HCT116 (cell line): ENCODE measurements around the gene EHD4. TPM values are rescaled to one million over a fixed set of nuclear protein-coding genes. Genes with fewer than 3 reads are reported as not detected.

Experiments
- ATAC-seq: fragments of 200-7000 bp; cut with Tn5 transposase; 2 replicates; pipeline ENCODE4 v1.9.1; 2020; ENCODE audit warnings: mild to moderate bottlenecking, moderate library complexity
- BruUV-seq: library from RNA; stranded (reverse); fragments of 400-500 nt; replicated peaks from 2 replicates; lab custom pipeline; 2021; lab: Mats Ljungman, UMichigan
- CTCF ChIA-PET: fragments of 300-600 bp; sonication (Branson Sonifier 250); formaldehyde crosslinking; loops from one replicate; lab custom pipeline; 2021; ENCODE audit warnings: antibody characterized with exemption; lab: Charles Lee
- POLR2A ChIA-PET: fragments of 300-600, 350-600 bp; sonication (Branson Sonifier 250); formaldehyde crosslinking; loops from one replicate; lab custom pipeline; 2021; ENCODE audit warnings: antibody characterized with exemption; lab: Charles Lee
- RAD21 ChIA-PET, 2 experiments: fragments of 300-600 bp; sonication (Branson Sonifier 250); formaldehyde crosslinking; loops; one replicate each; lab custom pipeline; 2023; ENCODE audit warnings: low total read pairs in 2 of 2; ENCODE audit not compliant: uncharacterized antibody in 2 of 2, unreplicated experiment in 2 of 2, low non-redundant PET in 1 of 2; lab: Charles Lee
- DNase-seq: peaks from one replicate; pipeline ENCODE4 v3.0.0-alpha.2; 2010; ENCODE audit warnings: low read depth, low spot score
- H2AFZ ChIP-seq: fragments of 200-600 bp; shearing (Covaris generic), sonication (generic); 2 replicates; pipeline ENCODE4 v1.6.1; 2017; ENCODE audit warnings: low read depth, mixed run types, mixed read lengths, antibody characterized with exemption, low read length; ENCODE audit not compliant: poor library complexity, severe bottlenecking
- H3K27ac ChIP-seq: 2 replicates; pipeline ENCODE4 v1.5.1; 2012; ENCODE audit warnings: low read depth, low read length
- H3K27me3 ChIP-seq: fragments of 200-600 bp; sonication (generic); 2 replicates; pipeline ENCODE4 v1.6.1; 2016; ENCODE audit warnings: mixed run types, low read length, mixed read lengths; ENCODE audit not compliant: insufficient read depth
- H3K36me3 ChIP-seq, 2 experiments: fragments of 200-500 bp in 1 of 2; fragments of 200-600 bp in 1 of 2; sonication (Bioruptor generic) in 1 of 2; sonication (generic) in 1 of 2; 2 replicates each; pipeline versions ENCODE4 v1.5.1 to v1.6.1; 2014 to 2016; ENCODE audit warnings: low read length in 2 of 2, inconsistent platforms in 1 of 2, mixed read lengths in 1 of 2, mixed run types in 1 of 2; ENCODE audit not compliant: insufficient read depth in 2 of 2, control insufficient read depth in 1 of 2
- H3K4me1 ChIP-seq, 2 experiments: fragments of 200-600 bp in 1 of 2; sonication (generic) in 1 of 2; 2 replicates each; pipeline versions ENCODE4 v1.5.1 to v1.6.1; 2012 to 2017; ENCODE audit warnings: low read length in 2 of 2, inconsistent platforms in 1 of 2, mild to moderate bottlenecking in 1 of 2, mixed read lengths in 1 of 2, mixed run types in 1 of 2, moderate library complexity in 1 of 2; ENCODE audit not compliant: insufficient read depth in 2 of 2, control insufficient read depth in 1 of 2
- H3K4me2 ChIP-seq: fragments of 200-600 bp; sonication (generic); 2 replicates; pipeline ENCODE4 v1.6.1; 2017; ENCODE audit warnings: mixed run types, low read length, mixed read lengths
- H3K4me3 ChIP-seq, 2 experiments: fragments of 200-600 bp in 1 of 2; sonication (generic) in 1 of 2; replicated peaks in 1 of 2; 2 replicates each; pipeline ENCODE4 v1.5.1; 2011 to 2016; ENCODE audit warnings: low read length in 2 of 2, control low read depth in 1 of 2, low read depth in 1 of 2, mild to moderate bottlenecking in 1 of 2, mixed read lengths in 1 of 2, mixed run types in 1 of 2
- H3K79me2 ChIP-seq: fragments of 200-600 bp; sonication (generic); 2 replicates; pipeline ENCODE4 v1.6.1; 2017; ENCODE audit warnings: mild to moderate bottlenecking, mixed run types, low read length, moderate library complexity, mixed read lengths; ENCODE audit not compliant: insufficient read depth
- H3K9ac ChIP-seq: fragments of 200-600 bp; sonication (generic); 2 replicates; pipeline ENCODE4 v1.6.1; 2016; ENCODE audit warnings: low read length, mixed read lengths
- H3K9me2 ChIP-seq: fragments of 200-600 bp; sonication (generic), shearing (Covaris generic); 2 replicates; pipeline ENCODE4 v1.6.1; 2017; ENCODE audit warnings: mixed run types, mild to moderate bottlenecking, moderate library complexity; ENCODE audit not compliant: insufficient read depth
- H3K9me3 ChIP-seq, 2 experiments: fragments of 200-500 bp in 1 of 2; fragments of 200-600 bp in 1 of 2; sonication (Bioruptor generic) in 1 of 2; sonication (generic) in 1 of 2; 2 replicates each; pipeline ENCODE4 v1.6.1; 2014 to 2017; ENCODE audit warnings: low read length in 2 of 2, mixed read lengths in 2 of 2, inconsistent platforms in 1 of 2, low read depth in 1 of 2, mild to moderate bottlenecking in 1 of 2, mixed run types in 1 of 2, moderate library complexity in 1 of 2; ENCODE audit not compliant: control insufficient read depth in 1 of 2, insufficient read depth in 1 of 2
- H4K20me1 ChIP-seq: fragments of 200-600 bp; sonication (generic), shearing (Covaris generic); 2 replicates; pipeline ENCODE4 v1.6.1; 2017; ENCODE audit warnings: mixed run types, mild to moderate bottlenecking, moderate library complexity; ENCODE audit not compliant: insufficient read depth
- CEBPB ChIP-seq: IDR thresholded peaks from 2 replicates; pipeline ENCODE4 v1.6.1; 2012; ENCODE audit warnings: low read depth
- EGR1 ChIP-seq: IDR thresholded peaks from 2 replicates; pipeline ENCODE4 v1.6.1; 2012; ENCODE audit warnings: low read depth
- ELF1 ChIP-seq: IDR thresholded peaks from 2 replicates; pipeline ENCODE4 v1.6.1; 2012; ENCODE audit warnings: low read depth, borderline replicate concordance
- FOSL1 ChIP-seq: IDR thresholded peaks from 2 replicates; pipeline ENCODE4 v1.6.1; 2012; ENCODE audit warnings: low read depth
- POLR2A ChIP-seq: IDR thresholded peaks from 2 replicates; pipeline ENCODE4 v1.7.0; 2011; ENCODE audit warnings: borderline replicate concordance; ENCODE audit not compliant: insufficient read depth, insufficient read length; ENCODE audit errors: extremely low read depth
- POLR2AphosphoS5 ChIP-seq: IDR thresholded peaks from 2 replicates; pipeline ENCODE4 v1.6.1; 2011; ENCODE audit warnings: mild to moderate bottlenecking, low read depth, low read length, moderate library complexity
- SIN3A ChIP-seq: IDR thresholded peaks from 2 replicates; pipeline ENCODE4 v1.6.1; 2012; ENCODE audit warnings: low read depth
- SP1 ChIP-seq: IDR thresholded peaks from 2 replicates; pipeline ENCODE4 v1.6.1; 2012; ENCODE audit warnings: low read depth
- YY1 ChIP-seq: IDR thresholded peaks from 2 replicates; pipeline ENCODE4 v1.6.1; 2011; ENCODE audit warnings: low read length, low read depth, moderate library complexity, mild to moderate bottlenecking; ENCODE audit not compliant: insufficient replicate concordance; ENCODE audit errors: extremely low read depth
- intact Hi-C: fragments of 100-400 bp; cut with micrococcal nuclease; formaldehyde crosslinking; loops from 2 replicates; pipeline ENCODE4 v1.10.0; 2022
- total RNA-seq: library from RNA; stranded (reverse); gene quantifications from one replicate; pipeline ENCODE4 v1.2.1, GENCODE V29; 2021; ENCODE audit not compliant: unreplicated experiment
- TF ChIP-seq, protein P1 (sequence below), 3 experiments: fragments of 200-600 bp in 1 of 3; sonication (generic) in 1 of 3; IDR thresholded peaks in 2 of 3; conservative IDR thresholded peaks in 1 of 3; 2 replicates each; pipeline ENCODE4 v1.5.1; 2012 to 2017; ENCODE audit warnings: low read depth in 2 of 3, low read length in 2 of 3, antibody characterized with exemption in 1 of 3, borderline replicate concordance in 1 of 3, control low read depth in 1 of 3, mild to moderate bottlenecking in 1 of 3, mixed read lengths in 1 of 3, mixed run types in 1 of 3, moderate library complexity in 1 of 3; ENCODE audit not compliant: insufficient read depth in 1 of 3
- TF ChIP-seq, protein P2 (sequence below): IDR thresholded peaks from 2 replicates; pipeline ENCODE4 v1.6.1; 2012; ENCODE audit warnings: low read depth
- TF ChIP-seq, protein P3 (sequence below): IDR thresholded peaks from 2 replicates; pipeline ENCODE4 v1.6.1; 2012
- TF ChIP-seq, protein P4 (sequence below): IDR thresholded peaks from 2 replicates; pipeline ENCODE4 v1.6.1; 2012

The EHD4 gene
- total RNA-seq, 1 experiment from 2014 or later = 28.0 TPM

DNA sequence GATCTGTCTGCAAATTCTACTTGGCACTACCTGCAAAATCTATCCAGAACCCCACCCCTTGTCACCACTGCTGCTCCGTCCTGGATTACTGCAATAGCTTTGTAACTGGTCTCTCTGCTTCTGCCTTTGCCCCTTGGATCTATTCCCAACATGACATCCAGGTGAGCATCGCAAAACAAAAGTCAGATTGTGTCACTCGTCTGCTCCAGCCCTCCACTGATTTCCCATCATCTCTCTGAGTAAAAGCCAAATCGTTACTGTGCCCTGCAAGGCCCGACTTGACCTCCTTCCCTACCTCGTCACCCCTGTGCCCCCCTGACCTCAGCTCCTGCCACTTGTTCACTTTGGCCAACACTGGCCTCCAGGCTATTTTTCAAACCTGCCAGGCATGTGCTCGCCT, 87.9 kb downstream of the EHD4 start:
- Histone ChIP-seq H3K4me2 (no peak overlapping the region), H3K27ac (no peak overlapping the region), H2AFZ (no peak overlapping the region), H3K27me3 (no peaks in the 10 kb centered on the region), H3K79me2 (no peaks in the 10 kb centered on the region), H3K4me3 (no peak overlapping the region), H3K9ac (no peak overlapping the region), H3K4me1 (no peaks in the 10 kb centered on the region), H4K20me1 (no peaks in the 10 kb centered on the region), H3K9me2 (no peaks in the 10 kb centered on the region), H3K9me3 (no peaks in the 10 kb centered on the region), H3K36me3 (no peaks in the 10 kb centered on the region)
- POLR2A ChIA-PET = no interaction called here
- BruUV-seq = no TSS peak
- intact Hi-C loops = no loop called here
- ATAC-seq (no peak), DNase-seq (no peak)
- no peak for TF ChIP-seq POLR2A
- no peak for TF ChIP-seq POLR2AphosphoS5
- TF ChIP-seq SIN3A = no peak
- TF ChIP-seq, protein P1, sequence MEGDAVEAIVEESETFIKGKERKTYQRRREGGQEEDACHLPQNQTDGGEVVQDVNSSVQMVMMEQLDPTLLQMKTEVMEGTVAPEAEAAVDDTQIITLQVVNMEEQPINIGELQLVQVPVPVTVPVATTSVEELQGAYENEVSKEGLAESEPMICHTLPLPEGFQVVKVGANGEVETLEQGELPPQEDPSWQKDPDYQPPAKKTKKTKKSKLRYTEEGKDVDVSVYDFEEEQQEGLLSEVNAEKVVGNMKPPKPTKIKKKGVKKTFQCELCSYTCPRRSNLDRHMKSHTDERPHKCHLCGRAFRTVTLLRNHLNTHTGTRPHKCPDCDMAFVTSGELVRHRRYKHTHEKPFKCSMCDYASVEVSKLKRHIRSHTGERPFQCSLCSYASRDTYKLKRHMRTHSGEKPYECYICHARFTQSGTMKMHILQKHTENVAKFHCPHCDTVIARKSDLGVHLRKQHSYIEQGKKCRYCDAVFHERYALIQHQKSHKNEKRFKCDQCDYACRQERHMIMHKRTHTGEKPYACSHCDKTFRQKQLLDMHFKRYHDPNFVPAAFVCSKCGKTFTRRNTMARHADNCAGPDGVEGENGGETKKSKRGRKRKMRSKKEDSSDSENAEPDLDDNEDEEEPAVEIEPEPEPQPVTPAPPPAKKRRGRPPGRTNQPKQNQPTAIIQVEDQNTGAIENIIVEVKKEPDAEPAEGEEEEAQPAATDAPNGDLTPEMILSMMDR (IDR thresholded peaks at IDR 0.05 in 2 of 3, conservative IDR thresholded peaks at IDR 0.05 in 1 of 3; ENCODE audit: borderline replicate concordance in 1 of 3, insufficient read depth in 1 of 3, low read depth in 2 of 3, low read length in 2 of 3) = no peak
- no peak for TF ChIP-seq YY1
- TF ChIP-seq FOSL1 = no peak
- TF ChIP-seq, protein P2, sequence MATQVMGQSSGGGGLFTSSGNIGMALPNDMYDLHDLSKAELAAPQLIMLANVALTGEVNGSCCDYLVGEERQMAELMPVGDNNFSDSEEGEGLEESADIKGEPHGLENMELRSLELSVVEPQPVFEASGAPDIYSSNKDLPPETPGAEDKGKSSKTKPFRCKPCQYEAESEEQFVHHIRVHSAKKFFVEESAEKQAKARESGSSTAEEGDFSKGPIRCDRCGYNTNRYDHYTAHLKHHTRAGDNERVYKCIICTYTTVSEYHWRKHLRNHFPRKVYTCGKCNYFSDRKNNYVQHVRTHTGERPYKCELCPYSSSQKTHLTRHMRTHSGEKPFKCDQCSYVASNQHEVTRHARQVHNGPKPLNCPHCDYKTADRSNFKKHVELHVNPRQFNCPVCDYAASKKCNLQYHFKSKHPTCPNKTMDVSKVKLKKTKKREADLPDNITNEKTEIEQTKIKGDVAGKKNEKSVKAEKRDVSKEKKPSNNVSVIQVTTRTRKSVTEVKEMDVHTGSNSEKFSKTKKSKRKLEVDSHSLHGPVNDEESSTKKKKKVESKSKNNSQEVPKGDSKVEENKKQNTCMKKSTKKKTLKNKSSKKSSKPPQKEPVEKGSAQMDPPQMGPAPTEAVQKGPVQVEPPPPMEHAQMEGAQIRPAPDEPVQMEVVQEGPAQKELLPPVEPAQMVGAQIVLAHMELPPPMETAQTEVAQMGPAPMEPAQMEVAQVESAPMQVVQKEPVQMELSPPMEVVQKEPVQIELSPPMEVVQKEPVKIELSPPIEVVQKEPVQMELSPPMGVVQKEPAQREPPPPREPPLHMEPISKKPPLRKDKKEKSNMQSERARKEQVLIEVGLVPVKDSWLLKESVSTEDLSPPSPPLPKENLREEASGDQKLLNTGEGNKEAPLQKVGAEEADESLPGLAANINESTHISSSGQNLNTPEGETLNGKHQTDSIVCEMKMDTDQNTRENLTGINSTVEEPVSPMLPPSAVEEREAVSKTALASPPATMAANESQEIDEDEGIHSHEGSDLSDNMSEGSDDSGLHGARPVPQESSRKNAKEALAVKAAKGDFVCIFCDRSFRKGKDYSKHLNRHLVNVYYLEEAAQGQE = no peak
- TF ChIP-seq, protein P3, sequence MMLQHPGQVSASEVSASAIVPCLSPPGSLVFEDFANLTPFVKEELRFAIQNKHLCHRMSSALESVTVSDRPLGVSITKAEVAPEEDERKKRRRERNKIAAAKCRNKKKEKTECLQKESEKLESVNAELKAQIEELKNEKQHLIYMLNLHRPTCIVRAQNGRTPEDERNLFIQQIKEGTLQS = no peak
- no peak for TF ChIP-seq CEBPB
- TF ChIP-seq ELF1 = no peak
- no peak for TF ChIP-seq SP1
- TF ChIP-seq EGR1 = no peak
- TF ChIP-seq, protein P4, sequence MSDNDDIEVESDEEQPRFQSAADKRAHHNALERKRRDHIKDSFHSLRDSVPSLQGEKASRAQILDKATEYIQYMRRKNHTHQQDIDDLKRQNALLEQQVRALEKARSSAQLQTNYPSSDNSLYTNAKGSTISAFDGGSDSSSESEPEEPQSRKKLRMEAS = no peak
- CTCF ChIA-PET = no interaction called here
- RAD21 ChIA-PET = no interaction called here
